HCT116 (cell line): ENCODE results near the gene UNKL. TPM values are rescaled to one million over a fixed set of nuclear protein-coding genes. Genes with fewer than 3 reads are reported as not detected.

Experiments
- ATAC-seq: fragments of 200-7000 bp; cut with Tn5 transposase; 2 replicates; pipeline ENCODE4 v1.9.1; 2020; ENCODE audit warnings: mild to moderate bottlenecking, moderate library complexity
- BruUV-seq: library from RNA; stranded (reverse); fragments of 400-500 nt; replicated peaks from 2 replicates; lab custom pipeline; 2021; lab: Mats Ljungman, UMichigan
- CTCF ChIA-PET: fragments of 300-600 bp; sonication (Branson Sonifier 250); formaldehyde crosslinking; loops from one replicate; lab custom pipeline; 2021; ENCODE audit warnings: antibody characterized with exemption; lab: Charles Lee
- POLR2A ChIA-PET: fragments of 300-600, 350-600 bp; sonication (Branson Sonifier 250); formaldehyde crosslinking; loops from one replicate; lab custom pipeline; 2021; ENCODE audit warnings: antibody characterized with exemption; lab: Charles Lee
- RAD21 ChIA-PET, 2 experiments: fragments of 300-600 bp; sonication (Branson Sonifier 250); formaldehyde crosslinking; loops; one replicate each; lab custom pipeline; 2023; ENCODE audit warnings: low total read pairs in 2 of 2; ENCODE audit not compliant: uncharacterized antibody in 2 of 2, unreplicated experiment in 2 of 2, low non-redundant PET in 1 of 2; lab: Charles Lee
- DNase-seq: peaks from one replicate; pipeline ENCODE4 v3.0.0-alpha.2; 2010; ENCODE audit warnings: low read depth, low spot score
- H2AFZ ChIP-seq: fragments of 200-600 bp; shearing (Covaris generic), sonication (generic); 2 replicates; pipeline ENCODE4 v1.6.1; 2017; ENCODE audit warnings: low read depth, mixed run types, mixed read lengths, antibody characterized with exemption, low read length; ENCODE audit not compliant: poor library complexity, severe bottlenecking
- H3K27ac ChIP-seq: 2 replicates; pipeline ENCODE4 v1.5.1; 2012; ENCODE audit warnings: low read depth, low read length
- H3K27me3 ChIP-seq: fragments of 200-600 bp; sonication (generic); 2 replicates; pipeline ENCODE4 v1.6.1; 2016; ENCODE audit warnings: mixed run types, low read length, mixed read lengths; ENCODE audit not compliant: insufficient read depth
- H3K36me3 ChIP-seq, 2 experiments: fragments of 200-500 bp in 1 of 2; fragments of 200-600 bp in 1 of 2; sonication (Bioruptor generic) in 1 of 2; sonication (generic) in 1 of 2; 2 replicates each; pipeline versions ENCODE4 v1.5.1 to v1.6.1; 2014 to 2016; ENCODE audit warnings: low read length in 2 of 2, inconsistent platforms in 1 of 2, mixed read lengths in 1 of 2, mixed run types in 1 of 2; ENCODE audit not compliant: insufficient read depth in 2 of 2, control insufficient read depth in 1 of 2
- H3K4me1 ChIP-seq, 2 experiments: fragments of 200-600 bp in 1 of 2; sonication (generic) in 1 of 2; 2 replicates each; pipeline versions ENCODE4 v1.5.1 to v1.6.1; 2012 to 2017; ENCODE audit warnings: low read length in 2 of 2, inconsistent platforms in 1 of 2, mild to moderate bottlenecking in 1 of 2, mixed read lengths in 1 of 2, mixed run types in 1 of 2, moderate library complexity in 1 of 2; ENCODE audit not compliant: insufficient read depth in 2 of 2, control insufficient read depth in 1 of 2
- H3K4me2 ChIP-seq: fragments of 200-600 bp; sonication (generic); 2 replicates; pipeline ENCODE4 v1.6.1; 2017; ENCODE audit warnings: mixed run types, low read length, mixed read lengths
- H3K4me3 ChIP-seq, 2 experiments: fragments of 200-600 bp in 1 of 2; sonication (generic) in 1 of 2; replicated peaks in 1 of 2; 2 replicates each; pipeline ENCODE4 v1.5.1; 2011 to 2016; ENCODE audit warnings: low read length in 2 of 2, control low read depth in 1 of 2, low read depth in 1 of 2, mild to moderate bottlenecking in 1 of 2, mixed read lengths in 1 of 2, mixed run types in 1 of 2
- H3K79me2 ChIP-seq: fragments of 200-600 bp; sonication (generic); 2 replicates; pipeline ENCODE4 v1.6.1; 2017; ENCODE audit warnings: mild to moderate bottlenecking, mixed run types, low read length, moderate library complexity, mixed read lengths; ENCODE audit not compliant: insufficient read depth
- H3K9ac ChIP-seq: fragments of 200-600 bp; sonication (generic); 2 replicates; pipeline ENCODE4 v1.6.1; 2016; ENCODE audit warnings: low read length, mixed read lengths
- H3K9me2 ChIP-seq: fragments of 200-600 bp; sonication (generic), shearing (Covaris generic); 2 replicates; pipeline ENCODE4 v1.6.1; 2017; ENCODE audit warnings: mixed run types, mild to moderate bottlenecking, moderate library complexity; ENCODE audit not compliant: insufficient read depth
- H3K9me3 ChIP-seq, 2 experiments: fragments of 200-500 bp in 1 of 2; fragments of 200-600 bp in 1 of 2; sonication (Bioruptor generic) in 1 of 2; sonication (generic) in 1 of 2; 2 replicates each; pipeline ENCODE4 v1.6.1; 2014 to 2017; ENCODE audit warnings: low read length in 2 of 2, mixed read lengths in 2 of 2, inconsistent platforms in 1 of 2, low read depth in 1 of 2, mild to moderate bottlenecking in 1 of 2, mixed run types in 1 of 2, moderate library complexity in 1 of 2; ENCODE audit not compliant: control insufficient read depth in 1 of 2, insufficient read depth in 1 of 2
- H4K20me1 ChIP-seq: fragments of 200-600 bp; sonication (generic), shearing (Covaris generic); 2 replicates; pipeline ENCODE4 v1.6.1; 2017; ENCODE audit warnings: mixed run types, mild to moderate bottlenecking, moderate library complexity; ENCODE audit not compliant: insufficient read depth
- EZH2 ChIP-seq: fragments of 200-600 bp; sonication (generic); IDR thresholded peaks from 2 replicates; pipeline ENCODE4 v1.6.1; 2017; ENCODE audit warnings: antibody characterized with exemption, mixed run types
- POLR2A ChIP-seq: IDR thresholded peaks from 2 replicates; pipeline ENCODE4 v1.7.0; 2011; ENCODE audit warnings: borderline replicate concordance; ENCODE audit not compliant: insufficient read depth, insufficient read length; ENCODE audit errors: extremely low read depth
- POLR2AphosphoS5 ChIP-seq: IDR thresholded peaks from 2 replicates; pipeline ENCODE4 v1.6.1; 2011; ENCODE audit warnings: mild to moderate bottlenecking, low read depth, low read length, moderate library complexity
- TCF7L2 ChIP-seq: IDR thresholded peaks from 2 replicates; pipeline ENCODE4 v1.7.0; 2011; ENCODE audit warnings: borderline replicate concordance, inconsistent platforms; ENCODE audit not compliant: insufficient read depth, insufficient read length; ENCODE audit errors: extremely low read depth
- YY1 ChIP-seq: IDR thresholded peaks from 2 replicates; pipeline ENCODE4 v1.6.1; 2011; ENCODE audit warnings: low read length, low read depth, moderate library complexity, mild to moderate bottlenecking; ENCODE audit not compliant: insufficient replicate concordance; ENCODE audit errors: extremely low read depth
- ZFX ChIP-seq: fragments of 450-650 bp; IDR thresholded peaks from 2 replicates; pipeline ENCODE4 v1.6.1; 2017
- ZNF274 ChIP-seq: fragments of 200-500 bp; sonication (Bioruptor generic); IDR thresholded peaks from 2 replicates; pipeline ENCODE4 v1.6.1; 2014; ENCODE audit warnings: mild to moderate bottlenecking, low read depth, low read length, inconsistent platforms
- intact Hi-C: fragments of 100-400 bp; cut with micrococcal nuclease; formaldehyde crosslinking; loops from 2 replicates; pipeline ENCODE4 v1.10.0; 2022
- total RNA-seq: library from RNA; stranded (reverse); gene quantifications from one replicate; pipeline ENCODE4 v1.2.1, GENCODE V29; 2021; ENCODE audit not compliant: unreplicated experiment

UNKL gene
- total RNA-seq, 1 experiment from 2014 or later, result 24.9 TPM

DNA sequence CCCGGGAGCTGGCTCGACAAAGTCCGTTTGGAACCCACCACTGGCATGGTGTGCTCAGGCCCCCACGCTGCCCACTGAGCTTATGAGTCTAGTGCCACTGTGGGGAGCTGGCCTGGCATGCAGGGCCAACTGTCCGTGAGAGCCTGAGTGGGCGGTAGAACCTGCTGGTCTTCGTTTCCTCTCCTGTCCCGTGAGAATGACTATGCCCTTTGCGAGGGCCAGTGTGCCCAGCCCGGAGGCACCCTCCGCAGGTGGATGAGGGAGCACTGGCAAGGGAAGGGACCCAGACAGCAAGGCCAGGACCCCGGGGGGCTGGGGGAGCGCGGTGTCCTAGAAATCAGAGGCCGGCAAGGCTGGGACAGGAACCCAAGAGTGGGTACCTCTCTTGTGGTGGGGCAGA lies 77.9 kb downstream of the UNKL start:
- H2AFZ ChIP-seq, result no peak overlapping the region
- TF ChIP-seq TCF7L2 (no peak), POLR2A (no peak), YY1 (no peak), POLR2AphosphoS5 (no peak)
- no peaks in the 10 kb centered on the region for H3K27me3 ChIP-seq
- ChIA-PET POLR2A (no interaction called here), RAD21 (no interaction called here), CTCF (no interaction called here)
- H3K4me1 ChIP-seq, result peaks cover 12 to 29% of the 10 kb centered on the region in 2 experiments; a peak in 3 of 4 replicates
- no peaks in the 10 kb centered on the region for H4K20me1 ChIP-seq
- ATAC-seq (no peak), DNase-seq (no peak)
- no TSS peak for BruUV-seq
- H3K9me2 ChIP-seq, result no peaks in the 10 kb centered on the region
- H3K36me3 ChIP-seq, result no peaks in the 10 kb centered on the region
- intact Hi-C loops, result no loop called here
- no peak overlapping the region for H3K4me2 ChIP-seq
- H3K9ac ChIP-seq, result no peak overlapping the region
- H3K27ac ChIP-seq, result no peak overlapping the region
- H3K4me3 ChIP-seq, result no peak overlapping the region
- H3K79me2 ChIP-seq, result no peaks in the 10 kb centered on the region
- no peaks in the 10 kb centered on the region for H3K9me3 ChIP-seq

DNA sequence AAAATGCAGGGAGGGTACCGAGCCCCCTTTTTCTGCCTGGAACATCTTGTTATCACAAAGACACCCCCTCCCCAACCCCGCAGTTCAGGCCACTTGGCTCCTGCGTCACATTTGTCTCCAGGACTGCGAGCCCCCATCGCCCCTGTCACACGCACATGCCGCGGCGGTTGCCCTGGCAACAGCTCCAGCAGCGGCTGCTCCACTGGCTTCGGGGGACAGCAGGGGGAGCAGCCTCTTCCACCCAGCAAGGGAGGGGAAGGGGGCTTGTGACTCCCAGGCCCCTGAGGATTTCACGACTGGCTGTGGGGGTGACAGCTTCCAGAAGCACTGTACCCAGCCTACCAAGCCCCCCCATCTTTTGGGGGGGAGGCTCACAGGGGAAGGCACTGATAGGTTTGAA lies 78.5 kb downstream of the UNKL start:
- Histone ChIP-seq H3K36me3 (no peaks in the 10 kb centered on the region), H4K20me1 (no peaks in the 10 kb centered on the region), H3K9me2 (no peaks in the 10 kb centered on the region), H3K79me2 (no peaks in the 10 kb centered on the region), H3K27me3 (no peaks in the 10 kb centered on the region), H3K4me1 (peaks cover 17 to 34% of the 10 kb centered on the region in 2 experiments; a peak in 3 of 4 replicates), H3K27ac (no peak overlapping the region), H3K9me3 (no peaks in the 10 kb centered on the region), H2AFZ (no peak overlapping the region), H3K9ac (no peak overlapping the region), H3K4me2 (no peak overlapping the region), H3K4me3 (no peak overlapping the region)
- TF ChIP-seq EZH2 (no peak), ZFX (no peak), YY1 (no peak), ZNF274 (no peak)
- POLR2A ChIA-PET, result no interaction called here
- RAD21 ChIA-PET, result no interaction called here
- intact Hi-C loops, result no loop called here
- DNase-seq (no peak), ATAC-seq (no peak)
- CTCF ChIA-PET, result no interaction called here
- no TSS peak for BruUV-seq
